ENCODE results near the gene CAMK1D. TPM values are rescaled to one million over a fixed set of nuclear protein-coding genes. Genes with fewer than 3 reads are reported as not detected.

The CAMK1D gene
- total and polyA plus RNA-seq, 2 of the 8 experiments (the other 6 are each of a cell fraction or from before 2014, with no cell fraction given) = 3.5 to 10.6 TPM

GRCh38 chr10:12321641-12322040, 27.7 kb upstream of the CAMK1D start:
- H2BK120ac ChIP-seq (replicated peaks; ENCODE audit: low read depth, low read length) = no peak overlapping the region
- H4K8ac ChIP-seq (ENCODE audit: extremely low read depth, insufficient read depth, low read length) = no peak overlapping the region
- H3K23ac ChIP-seq (ENCODE audit: insufficient read length) = no peak overlapping the region
- H3K9me3 ChIP-seq (ENCODE audit: insufficient read depth in 2 of 2, low read depth in 1 of 2, low read length in 1 of 2) = no peaks in the 10 kb centered on the region
- H2AK5ac ChIP-seq (ENCODE audit: low read depth, low read length) = no peak overlapping the region
- FAIRE-seq = no peak
- DNase-seq (ENCODE audit: low read depth in 1 of 2, low spot score in 2 of 2) = no peak
- H2BK20ac ChIP-seq (ENCODE audit: low read length) = no peak overlapping the region
- CTCF ChIA-PET (ENCODE audit: partially characterized antibody) = interaction anchor here (0.8 to 1.1 kb wide), 3 partner anchors 28 to 335 kb away, joined by 3 to 5 read pairs (median 3); partner anchors contain the start of gene CAMK1D
- H4K91ac ChIP-seq (replicated peaks; ENCODE audit: insufficient read length, low read length) = no peak overlapping the region
- no peak overlapping the region for H2BK15ac ChIP-seq (ENCODE audit: low read length)
- H3K36me3 ChIP-seq (ENCODE audit: control insufficient read depth in 2 of 4, insufficient read depth in 4 of 4, low read length in 3 of 4) = no peaks in the 10 kb centered on the region
- H2AFZ ChIP-seq (ENCODE audit: low read length) = no peak overlapping the region
- H4K5ac ChIP-seq (ENCODE audit: insufficient read length, low read depth, low read length) = no peak overlapping the region
- H3K14ac ChIP-seq (ENCODE audit: insufficient read length) = no peak overlapping the region
- no peak overlapping the region for H3K4ac ChIP-seq (replicated peaks; ENCODE audit: insufficient read length, low read depth, low read length)
- H3K4me1 ChIP-seq (replicated peaks in 1 of 4; ENCODE audit: control insufficient read depth in 3 of 4, insufficient read depth in 4 of 4, low read length in 3 of 4) = no peaks in the 10 kb centered on the region
- H3K27me3 ChIP-seq (replicated peaks in 1 of 4; ENCODE audit: control insufficient read depth in 3 of 4, extremely low read depth in 1 of 4, insufficient read depth in 3 of 4, low read length in 3 of 4) = no peaks in the 10 kb centered on the region
- no peak overlapping the region for H3K9ac ChIP-seq (replicated peaks in 1 of 4; ENCODE audit: extremely low read depth in 1 of 4, low read depth in 3 of 4, low read length in 3 of 4)
- H4K20me1 ChIP-seq (replicated peaks in 1 of 2; ENCODE audit: control insufficient read depth in 1 of 2, insufficient read depth in 2 of 2, low read length in 2 of 2) = no peaks in the 10 kb centered on the region
- H3K27ac ChIP-seq (ENCODE audit: low read depth, low read length) = no peak overlapping the region
- no peaks in the 10 kb centered on the region for H3K79me1 ChIP-seq (ENCODE audit: low read depth, low read length)
- POLR2A ChIA-PET (ENCODE audit: partially characterized antibody) = no interaction called here
- H3K79me2 ChIP-seq (ENCODE audit: control insufficient read depth in 1 of 2, insufficient read depth in 2 of 2, low read length in 2 of 2) = no peaks in the 10 kb centered on the region
- 87% methylated on average over 2 of the region's 2 CpGs; no CpG with 5 or more reads in 1 of the 2 experiments for WGBS, 2 experiments (ENCODE audit: extremely low coverage in 1 of 2, insufficient coverage in 1 of 2, insufficient read length in 1 of 2, insufficient replicate concordance in 2 of 2, low coverage in 1 of 2, low lambda C conversion rate in 2 of 2, missing lambda C conversion rate in 1 of 2)
- no peak overlapping the region for H3K18ac ChIP-seq (ENCODE audit: extremely low read depth, low read length)
- H3K56ac ChIP-seq (replicated peaks; ENCODE audit: insufficient read length, low read depth, low read length) = no peak overlapping the region
- H3K4me3 ChIP-seq (ENCODE audit: extremely low read depth in 1 of 4, insufficient read depth in 2 of 4, low read depth in 3 of 4, low read length in 4 of 4) = no peak overlapping the region
- H2BK5ac ChIP-seq (ENCODE audit: low read depth, low read length) = no peak overlapping the region
- H3K23me2 ChIP-seq (ENCODE audit: low read depth, low read length) = no peaks in the 10 kb centered on the region
- no peak overlapping the region for H3K4me2 ChIP-seq (ENCODE audit: insufficient read depth in 1 of 2, low read depth in 2 of 2, low read length in 2 of 2)
- no peak overlapping the region for H2BK12ac ChIP-seq (ENCODE audit: low read depth, low read length)
- TF ChIP-seq USF2 (IDR thresholded peaks at IDR 0.05; ENCODE audit: low read length) (no peak), NRF1 (IDR thresholded peaks at IDR 0.05; ENCODE audit: low read depth, low read length) (no peak), SP2 (IDR thresholded peaks at IDR 0.05; ENCODE audit: low read length) (no peak), CTBP2 (IDR thresholded peaks at IDR 0.05; ENCODE audit: borderline replicate concordance, insufficient read depth, insufficient read length, low read length) (no peak), RXRA (IDR thresholded peaks at IDR 0.05; ENCODE audit: insufficient read depth, low read depth, low read length) (no peak), CBX8 (IDR thresholded peaks at IDR 0.05; ENCODE audit: borderline replicate concordance, low read depth, low read length) (no peak), FOSL1 (IDR thresholded peaks at IDR 0.05; ENCODE audit: insufficient read depth, low read depth, low read length) (no peak), TBP (IDR thresholded peaks at IDR 0.05; ENCODE audit: low read depth, low read length) (no peak), POLR2AphosphoS5 (IDR thresholded peaks at IDR 0.05; ENCODE audit: low read depth, low read length) (no peak), SRF (IDR thresholded peaks at IDR 0.05; ENCODE audit: low read depth, low read length) (no peak), POLR2A (IDR thresholded peaks at IDR 0.05; ENCODE audit: control extremely low read depth in 1 of 2, low read depth in 2 of 2, low read length in 2 of 2) (no peak), CREB1 (IDR thresholded peaks at IDR 0.05) (no peak), ZNF274 (IDR thresholded peaks at IDR 0.05; ENCODE audit: borderline replicate concordance, extremely low read depth, low read length) (no peak), SIN3A (conservative IDR thresholded peaks at IDR 0.05 in 1 of 2, IDR thresholded peaks at IDR 0.05 in 1 of 2; ENCODE audit: low read depth in 1 of 2, low read length in 2 of 2) (no peak), JUN (IDR thresholded peaks at IDR 0.05; ENCODE audit: low read depth, low read length) (no peak)

Data from H1 (cell line).